ENCODE measurements around the gene STARD10.

STARD10 gene

DNA sequence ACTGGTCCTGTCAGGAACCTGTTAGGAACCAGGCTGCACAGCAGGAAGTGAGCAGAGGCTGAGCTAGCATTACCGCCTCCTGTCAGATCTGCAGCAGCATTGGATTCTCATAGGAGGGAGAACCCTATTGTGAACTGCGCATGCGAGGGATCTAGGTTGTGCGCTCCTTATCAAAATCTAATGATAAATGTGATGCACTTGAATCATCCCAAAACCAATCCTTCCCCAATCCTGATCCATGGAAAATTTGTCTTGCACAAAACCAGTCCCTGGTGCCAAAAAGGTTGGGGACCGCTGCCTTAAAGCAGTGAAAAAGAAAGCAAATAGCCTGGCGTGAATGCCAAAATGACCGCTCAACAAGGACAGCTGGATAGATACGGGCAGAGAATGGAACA lies 39.7 kb downstream of the STARD10 start:
- Histone ChIP-seq H3K4me3 (ENCODE audit: low read length) (no peak overlapping the region), H3K4me2 (ENCODE audit: low read length) (no peak overlapping the region), H3K36me3 (ENCODE audit: insufficient read depth, low read length) (no peaks in the 10 kb centered on the region), H3K9me3 (replicated peaks; ENCODE audit: low read length) (no peaks in the 10 kb centered on the region), H3K4me1 (ENCODE audit: control insufficient read depth, insufficient read depth, low read length) (peaks cover 21% of the 10 kb centered on the region), H3K9ac (ENCODE audit: low read depth, low read length) (no peak overlapping the region), H3K27me3 (ENCODE audit: control insufficient read depth, insufficient read depth, low read length) (no peaks in the 10 kb centered on the region)

DNA sequence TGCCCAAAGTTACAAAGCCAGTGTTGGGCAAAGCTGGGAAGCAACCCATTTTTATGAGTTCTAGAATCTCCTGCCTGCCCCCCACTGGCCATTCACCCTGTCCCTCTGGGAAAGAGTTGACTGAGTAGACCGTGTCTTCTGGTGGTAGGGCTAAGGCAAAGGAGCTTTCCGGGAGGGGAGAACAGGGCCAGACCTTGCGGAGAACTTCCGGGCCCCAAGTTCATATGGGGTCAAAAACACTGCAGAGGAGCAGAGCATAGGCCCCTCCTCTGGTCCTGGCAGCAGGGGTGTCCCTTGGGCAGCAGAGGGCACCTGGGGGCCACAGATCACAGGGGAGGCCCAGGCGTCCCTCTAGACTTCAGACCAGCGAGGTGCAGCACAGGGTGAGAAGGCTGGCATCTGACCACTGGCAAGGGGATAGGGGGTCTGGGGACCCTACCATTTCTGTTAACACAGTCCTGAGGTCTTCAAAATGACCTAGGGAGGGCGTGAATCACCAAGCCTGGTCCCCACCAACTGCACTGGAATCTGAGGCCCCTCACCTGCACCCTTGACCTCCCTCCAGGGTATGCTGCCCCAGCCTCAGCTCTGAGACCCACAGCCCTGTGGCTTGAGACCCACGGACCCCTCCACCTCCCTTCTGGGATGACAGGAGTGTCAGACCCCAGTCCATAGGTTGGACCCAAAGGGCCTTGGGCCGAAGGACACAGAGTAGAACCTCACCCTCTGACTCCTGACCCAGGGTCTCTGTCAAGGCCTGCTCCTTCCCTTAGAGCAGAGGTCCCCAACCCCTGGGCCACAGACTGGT lies 40.3 kb downstream of the STARD10 start:
- Histone ChIP-seq H3K4me3 (ENCODE audit: low read length) (no peak overlapping the region), H3K9me3 (replicated peaks; ENCODE audit: low read length) (no peaks in the 10 kb centered on the region), H3K9ac (ENCODE audit: low read depth, low read length) (no peak overlapping the region), H3K4me2 (ENCODE audit: low read length) (peak overlapping the region; percentile 90), H3K36me3 (ENCODE audit: insufficient read depth, low read length) (no peaks in the 10 kb centered on the region), H3K27me3 (ENCODE audit: control insufficient read depth, insufficient read depth, low read length) (no peaks in the 10 kb centered on the region), H3K4me1 (ENCODE audit: control insufficient read depth, insufficient read depth, low read length) (peaks cover 21% of the 10 kb centered on the region)

DNA sequence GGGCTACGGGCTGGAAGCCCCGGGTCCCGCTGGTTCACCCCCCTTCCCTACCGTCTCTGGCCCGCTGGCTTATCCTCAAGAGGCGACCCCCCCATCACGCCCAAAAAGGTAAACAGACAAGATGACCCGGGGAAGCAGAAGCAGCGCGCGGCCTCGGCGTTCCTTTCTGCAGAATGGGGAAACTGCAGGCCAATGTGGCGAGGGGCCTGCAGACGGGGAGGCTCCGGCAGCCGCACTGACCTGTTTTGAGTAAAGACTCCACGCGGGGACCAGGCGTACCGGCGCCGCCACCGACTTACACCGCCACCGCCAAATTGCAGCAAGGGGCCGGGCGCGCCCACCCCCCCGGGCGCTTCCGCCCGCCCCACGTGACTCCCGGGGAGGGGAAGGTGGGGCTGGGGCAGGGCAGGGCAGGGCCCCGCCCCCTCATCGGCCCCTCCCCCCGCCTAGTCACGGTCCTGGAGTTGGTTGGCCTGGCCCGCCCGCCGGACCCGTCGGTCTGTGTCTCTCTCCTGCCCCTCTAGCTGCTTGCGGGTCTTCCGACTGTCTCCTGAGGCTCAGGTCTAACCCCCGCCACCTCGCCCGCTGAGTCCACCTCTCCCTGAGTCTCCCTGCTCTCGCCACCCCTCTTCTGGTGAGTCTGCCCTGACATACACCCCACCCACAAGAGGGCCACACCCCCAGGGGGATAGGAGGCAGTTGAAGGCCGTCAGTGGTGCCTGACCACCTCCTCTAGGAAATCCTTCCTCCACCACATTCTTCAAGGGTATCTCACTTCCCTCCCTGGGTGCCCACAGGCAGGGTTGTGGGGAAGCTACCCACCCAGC lies 41.5 kb downstream of the STARD10 start, which contains the start of gene ARAP1:
Gene ARAP1, minus strand, starts transcription at position 321 of the 827 bp plus-strand sequence. CDS start 25,280 bp downstream, outside the sequence.
- Histone ChIP-seq H3K9ac (ENCODE audit: low read depth, low read length) (peak within 1 kb of the TSS; percentile 81), H3K4me1 (ENCODE audit: control insufficient read depth, insufficient read depth, low read length) (peaks cover 21% of the 10 kb centered on the region), H3K9me3 (replicated peaks; ENCODE audit: low read length) (no peaks in the 10 kb centered on the region), H3K4me3 (ENCODE audit: low read length) (peak within 1 kb of the TSS; percentile 94), H3K4me2 (ENCODE audit: low read length) (peak within 1 kb of the TSS; percentile 90), H3K36me3 (ENCODE audit: insufficient read depth, low read length) (no peaks in the 10 kb centered on the region), H3K27me3 (ENCODE audit: control insufficient read depth, insufficient read depth, low read length) (no peaks in the 10 kb centered on the region)

DNA sequence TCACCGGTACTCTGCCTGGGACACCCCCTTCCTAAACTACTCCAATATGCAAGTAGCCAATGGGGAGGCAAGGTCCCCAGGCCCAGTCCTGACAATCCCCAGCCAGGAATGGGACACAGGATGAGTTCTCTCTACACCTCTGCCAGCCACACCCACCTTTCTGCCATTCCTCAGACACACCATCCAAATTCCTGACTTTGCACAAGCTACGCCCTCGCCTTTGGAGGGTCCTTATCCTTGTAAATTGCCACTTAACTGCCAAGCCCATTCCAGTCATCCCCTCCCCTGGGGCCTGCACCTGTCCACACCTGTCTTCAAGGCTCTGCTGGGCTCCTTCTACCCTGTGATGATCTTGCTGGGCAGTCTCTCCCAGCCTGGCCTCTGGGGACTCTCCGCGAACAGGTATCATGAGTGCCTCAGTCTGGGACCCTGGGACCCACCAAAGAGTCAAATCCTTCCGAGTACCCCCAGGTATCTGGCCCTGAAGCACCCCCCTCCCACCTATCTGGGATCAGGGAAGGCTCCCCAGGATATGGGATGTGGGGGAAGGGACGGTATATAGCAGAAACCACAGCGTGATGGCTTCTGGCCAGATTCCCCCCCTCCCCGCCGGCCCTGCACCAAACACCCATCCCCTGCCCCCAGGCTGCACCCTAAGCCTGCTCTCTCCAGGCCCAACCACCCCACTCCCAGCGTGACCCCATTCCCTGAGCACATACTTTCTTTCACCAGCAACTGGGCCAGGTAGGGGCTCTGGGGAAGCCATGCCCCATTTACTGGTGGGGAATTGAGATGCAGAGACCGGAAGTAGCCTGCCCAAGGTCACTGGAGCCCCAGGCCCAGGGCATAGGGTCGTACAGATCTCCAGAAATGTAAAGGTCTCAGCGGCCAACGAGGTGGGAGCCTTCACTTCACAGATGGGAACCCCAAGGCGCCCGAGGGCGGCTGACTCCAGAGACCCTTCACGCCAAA lies 42.4 kb downstream of the STARD10 start:
- H3K4me1 ChIP-seq (ENCODE audit: control insufficient read depth, insufficient read depth, low read length) = peaks cover 21% of the 10 kb centered on the region
- H3K9ac ChIP-seq (ENCODE audit: low read depth, low read length) = peak overlapping the region; percentile 81

DNA sequence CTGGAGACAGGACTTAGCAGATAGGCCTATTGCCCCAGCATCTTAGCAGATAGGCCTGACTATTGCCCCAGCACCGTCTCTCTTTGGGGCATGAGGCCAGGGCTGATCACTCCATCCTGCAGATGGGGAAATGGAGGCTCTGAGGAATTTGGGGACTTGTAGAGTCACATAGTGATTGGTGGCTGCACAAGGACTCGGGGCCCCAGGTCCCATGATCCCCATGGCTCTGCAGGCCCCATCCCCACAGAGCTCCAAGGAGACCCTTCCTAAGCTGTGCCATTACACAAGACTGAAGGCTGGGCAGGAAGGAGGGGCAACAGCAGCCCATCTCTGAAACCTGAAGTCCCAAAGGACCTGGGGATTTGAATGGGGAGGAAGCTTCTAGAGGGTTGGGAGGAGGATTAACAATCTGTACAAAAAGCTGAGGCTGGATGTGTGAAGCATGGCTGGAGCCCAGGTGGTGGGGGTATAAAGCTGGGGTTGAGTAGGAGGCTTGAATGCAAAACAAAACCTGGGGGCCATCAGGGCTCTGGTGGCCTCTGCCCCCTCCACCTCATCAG lies 43.2 kb downstream of the STARD10 start:
- no peak overlapping the region for H3K4me3 ChIP-seq (ENCODE audit: low read length)

More for the DNA sequence above, 42.4 kb downstream of the STARD10 start:
- no peaks in the 10 kb centered on the region for H3K27me3 ChIP-seq (ENCODE audit: control insufficient read depth, insufficient read depth, low read length)
- peak overlapping the region; percentile 90 for H3K4me2 ChIP-seq (ENCODE audit: low read length)
- no peaks in the 10 kb centered on the region for H3K36me3 ChIP-seq (ENCODE audit: insufficient read depth, low read length)
- peak overlapping the region; percentile 94 for H3K4me3 ChIP-seq (ENCODE audit: low read length)
- no peaks in the 10 kb centered on the region for H3K9me3 ChIP-seq (replicated peaks; ENCODE audit: low read length)

DNA sequence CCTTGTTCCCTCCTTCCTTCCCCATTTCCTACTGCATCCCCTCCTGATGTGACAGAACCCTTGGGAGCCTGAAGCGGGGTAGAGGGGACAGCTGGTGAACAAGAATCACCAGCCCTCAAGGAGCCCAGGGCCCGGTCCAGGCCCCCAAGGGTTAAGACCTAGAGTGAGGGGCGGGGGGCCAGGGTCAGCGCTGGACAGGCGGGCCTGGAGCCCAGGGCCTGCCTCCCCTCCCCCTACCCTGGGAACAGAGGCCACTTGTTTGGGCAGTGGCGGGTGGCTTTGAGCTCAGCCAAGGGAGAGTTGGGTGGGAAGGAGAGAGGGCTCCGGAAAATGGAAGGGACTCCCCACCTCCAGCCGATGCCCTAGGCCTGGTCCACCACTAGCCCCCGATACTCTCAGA lies 43.8 kb downstream of the STARD10 start:
- no peak overlapping the region for H3K4me3 ChIP-seq (ENCODE audit: low read length)
- H3K4me1 ChIP-seq (ENCODE audit: control insufficient read depth, insufficient read depth, low read length) = peaks cover 21% of the 10 kb centered on the region
- H3K4me2 ChIP-seq (ENCODE audit: low read length) = no peak overlapping the region
- H3K27me3 ChIP-seq (ENCODE audit: control insufficient read depth, insufficient read depth, low read length) = no peaks in the 10 kb centered on the region
- H3K9me3 ChIP-seq (replicated peaks; ENCODE audit: low read length) = no peaks in the 10 kb centered on the region
- no peaks in the 10 kb centered on the region for H3K36me3 ChIP-seq (ENCODE audit: insufficient read depth, low read length)
- H3K9ac ChIP-seq (ENCODE audit: low read depth, low read length) = no peak overlapping the region

More for the DNA sequence above, 43.2 kb downstream of the STARD10 start:
- peaks cover 21% of the 10 kb centered on the region for H3K4me1 ChIP-seq (ENCODE audit: control insufficient read depth, insufficient read depth, low read length)
- H3K9me3 ChIP-seq (replicated peaks; ENCODE audit: low read length) = no peaks in the 10 kb centered on the region
- H3K36me3 ChIP-seq (ENCODE audit: insufficient read depth, low read length) = no peaks in the 10 kb centered on the region
- no peak overlapping the region for H3K4me2 ChIP-seq (ENCODE audit: low read length)
- H3K27me3 ChIP-seq (ENCODE audit: control insufficient read depth, insufficient read depth, low read length) = no peaks in the 10 kb centered on the region
- H3K9ac ChIP-seq (ENCODE audit: low read depth, low read length) = no peak overlapping the region

DNA sequence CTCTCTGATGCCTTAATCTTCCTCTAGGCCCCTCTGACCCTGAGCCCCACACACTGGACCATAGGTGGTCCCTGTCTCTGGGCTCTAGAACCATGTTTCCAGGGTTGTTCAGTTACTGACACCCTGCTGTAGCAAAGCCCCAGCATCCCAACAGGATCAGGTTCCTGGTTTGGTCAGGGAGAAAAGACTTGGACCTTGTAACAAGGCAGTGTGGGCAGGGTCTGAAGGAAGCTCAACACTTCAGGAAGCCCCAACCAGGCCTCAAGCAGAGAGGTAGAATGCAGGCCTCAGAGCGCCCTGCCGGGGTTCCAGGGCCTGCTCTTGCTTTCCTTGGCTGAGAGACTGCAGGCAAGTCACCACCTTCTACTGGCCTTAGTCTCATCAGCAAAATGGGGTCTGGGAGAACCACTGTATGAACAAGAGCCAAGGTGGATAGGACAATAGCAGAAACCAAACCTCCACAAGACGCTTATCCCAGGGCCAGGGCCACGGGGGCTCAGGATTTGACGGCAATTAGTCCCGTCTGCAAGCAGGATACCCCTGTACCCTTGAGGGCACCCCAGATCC lies 46.5 kb downstream of the STARD10 start:
- Histone ChIP-seq H3K4me2 (ENCODE audit: low read length) (no peak overlapping the region), H3K4me3 (ENCODE audit: low read length) (no peak overlapping the region), H3K9ac (ENCODE audit: low read depth, low read length) (no peak overlapping the region), H3K27me3 (ENCODE audit: control insufficient read depth, insufficient read depth, low read length) (no peaks in the 10 kb centered on the region), H3K36me3 (ENCODE audit: insufficient read depth, low read length) (no peaks in the 10 kb centered on the region), H3K9me3 (replicated peaks; ENCODE audit: low read length) (no peaks in the 10 kb centered on the region), H3K4me1 (ENCODE audit: control insufficient read depth, insufficient read depth, low read length) (peaks cover 12% of the 10 kb centered on the region)

DNA sequence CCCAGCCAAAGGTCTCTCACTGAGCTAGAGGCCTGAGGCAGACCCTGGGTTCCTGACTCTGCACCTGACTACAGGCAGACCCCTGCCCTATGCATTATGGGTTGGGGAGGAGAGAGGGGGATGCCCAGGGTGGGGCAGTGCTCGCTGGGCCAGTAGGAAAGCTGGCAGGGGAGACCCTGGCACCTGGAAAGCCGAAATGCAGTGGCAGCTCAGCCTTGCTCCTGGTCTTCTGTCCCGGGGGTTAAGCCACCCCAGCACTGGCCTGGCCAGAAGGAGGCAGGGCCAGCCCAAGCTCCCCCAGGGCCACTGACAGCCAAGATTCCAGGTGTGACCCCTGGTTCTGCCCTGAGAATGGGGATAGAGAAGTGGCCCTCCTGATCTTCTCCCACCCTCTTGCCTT lies 47.0 kb downstream of the STARD10 start:
- Histone ChIP-seq H3K4me1 (ENCODE audit: control insufficient read depth, insufficient read depth, low read length) (peaks cover 10% of the 10 kb centered on the region), H3K9me3 (replicated peaks; ENCODE audit: low read length) (no peaks in the 10 kb centered on the region), H3K4me3 (ENCODE audit: low read length) (no peak overlapping the region), H3K27me3 (ENCODE audit: control insufficient read depth, insufficient read depth, low read length) (no peaks in the 10 kb centered on the region), H3K9ac (ENCODE audit: low read depth, low read length) (no peak overlapping the region), H3K4me2 (ENCODE audit: low read length) (no peak overlapping the region), H3K36me3 (ENCODE audit: insufficient read depth, low read length) (no peaks in the 10 kb centered on the region)

DNA sequence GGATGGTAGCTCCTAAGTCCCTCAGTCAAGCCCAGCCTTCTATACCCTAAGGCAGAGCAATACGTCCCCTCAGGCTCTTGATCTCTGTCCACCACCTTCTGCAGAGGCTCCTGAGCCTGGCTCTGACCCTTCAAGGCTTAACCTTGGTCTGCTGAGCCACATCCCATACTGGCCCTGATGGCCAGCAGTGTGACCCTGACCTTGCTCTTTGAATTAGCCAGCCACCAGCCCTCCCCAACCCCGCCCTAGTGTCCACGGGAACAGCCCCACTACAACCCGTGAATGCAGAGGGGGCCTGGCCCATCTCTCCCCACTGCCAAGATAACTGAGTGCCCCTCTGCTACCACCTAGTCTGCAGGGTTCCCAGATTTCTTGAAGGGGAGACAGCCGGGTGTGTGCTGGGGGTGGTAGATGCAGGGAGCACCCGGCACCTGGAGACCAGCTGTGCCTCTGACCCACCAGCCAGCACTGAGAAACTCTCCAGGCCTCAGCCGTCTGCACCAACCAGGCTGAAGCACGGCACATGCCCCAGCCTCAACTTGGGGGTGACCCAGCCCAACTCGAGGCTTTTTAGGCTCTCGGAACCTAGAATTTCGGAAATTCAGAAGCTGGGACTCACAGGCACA lies 47.8 kb downstream of the STARD10 start:
- H3K36me3 ChIP-seq (ENCODE audit: insufficient read depth, low read length) = no peaks in the 10 kb centered on the region
- H3K4me1 ChIP-seq (ENCODE audit: control insufficient read depth, insufficient read depth, low read length) = peaks cover 2% of the 10 kb centered on the region
- no peaks in the 10 kb centered on the region for H3K27me3 ChIP-seq (ENCODE audit: control insufficient read depth, insufficient read depth, low read length)
- H3K9ac ChIP-seq (ENCODE audit: low read depth, low read length) = no peak overlapping the region
- no peak overlapping the region for H3K4me2 ChIP-seq (ENCODE audit: low read length)
- no peaks in the 10 kb centered on the region for H3K9me3 ChIP-seq (replicated peaks; ENCODE audit: low read length)
- H3K4me3 ChIP-seq (ENCODE audit: low read length) = no peak overlapping the region

DNA sequence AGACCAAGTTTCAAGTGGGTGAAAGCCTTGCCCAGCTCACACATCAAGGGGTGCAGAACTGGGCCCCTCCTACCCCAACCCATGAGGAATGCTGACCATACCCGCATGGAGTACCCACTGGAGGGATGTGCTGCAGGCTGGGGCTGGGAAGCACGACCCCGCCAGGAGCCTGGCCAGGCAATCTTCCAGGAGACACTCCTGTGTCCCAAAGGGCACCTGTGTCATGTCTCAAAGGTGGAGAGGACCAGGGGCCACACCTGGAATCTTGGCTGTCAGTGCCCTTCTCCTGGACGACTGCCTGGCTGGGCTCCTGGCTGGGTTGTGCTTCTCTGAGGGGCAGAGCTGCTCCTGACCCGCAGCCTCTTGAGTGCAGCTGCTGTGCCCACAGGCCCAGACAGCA lies 48.3 kb downstream of the STARD10 start:
- Histone ChIP-seq H3K4me3 (ENCODE audit: low read length) (no peak overlapping the region), H3K9ac (ENCODE audit: low read depth, low read length) (no peak overlapping the region), H3K27me3 (ENCODE audit: control insufficient read depth, insufficient read depth, low read length) (no peaks in the 10 kb centered on the region), H3K4me1 (ENCODE audit: control insufficient read depth, insufficient read depth, low read length) (no peaks in the 10 kb centered on the region), H3K36me3 (ENCODE audit: insufficient read depth, low read length) (no peaks in the 10 kb centered on the region), H3K4me2 (ENCODE audit: low read length) (no peak overlapping the region), H3K9me3 (replicated peaks; ENCODE audit: low read length) (no peaks in the 10 kb centered on the region)
